Raji (cell line): Measurements from ENCODE around the gene SMURF1.

ENCODE experiments used
- POLR2A ChIP-seq: IDR thresholded peaks from 2 replicates; pipeline ENCODE4 v1.6.1; 2011; ENCODE audit warnings: low read depth, low read length, control low read depth; ENCODE audit not compliant: insufficient read depth

SMURF1 gene

GRCh38 chr7:99112097-99112496 lies 31.8 kb downstream of the SMURF1 start:
- no peak for TF ChIP-seq POLR2A

- TF ChIP-seq POLR2A, result no peak
These were observed 32.3 kb downstream of the SMURF1 start for GRCh38 chr7:99111591-99111990.

GRCh38 chr7:99109108-99110051 lies 34.5 kb downstream of the SMURF1 start:
- TF ChIP-seq POLR2A, result no peak

- no peak for TF ChIP-seq POLR2A
These were observed 35.3 kb downstream of the SMURF1 start for GRCh38 chr7:99108613-99109012.

GRCh38 chr7:99106821-99107241 lies 37.1 kb downstream of the SMURF1 start:
- no peak for TF ChIP-seq POLR2A

GRCh38 chr7:99106411-99106810 lies 37.5 kb downstream of the SMURF1 start:
- TF ChIP-seq POLR2A, result no peak

- no peak for TF ChIP-seq POLR2A
These were observed 38.2 kb downstream of the SMURF1 start for GRCh38 chr7:99105756-99106155.

- TF ChIP-seq POLR2A, result no peak
These were observed 39.3 kb downstream of the SMURF1 start for GRCh38 chr7:99104631-99105030.

GRCh38 chr7:99102809-99103690 lies 40.9 kb downstream of the SMURF1 start:
- TF ChIP-seq POLR2A, result no peak

GRCh38 chr7:99102361-99102760 lies 41.5 kb downstream of the SMURF1 start:
- no peak for TF ChIP-seq POLR2A

- no peak for TF ChIP-seq POLR2A
These were observed 44.3 kb downstream of the SMURF1 start for GRCh38 chr7:99099499-99100077.

- TF ChIP-seq POLR2A, result no peak
These were observed 44.9 kb downstream of the SMURF1 start for GRCh38 chr7:99098824-99099498.

- no peak for TF ChIP-seq POLR2A
These were observed 45.6 kb downstream of the SMURF1 start for GRCh38 chr7:99098286-99098823.

GRCh38 chr7:99097730-99098129 lies 46.2 kb downstream of the SMURF1 start:
- TF ChIP-seq POLR2A, result no peak
